Bronchial epithelial cell (primary cell): ENCODE measurements around the gene COPS4. TPM values are rescaled to one million over a fixed set of nuclear protein-coding genes. Genes with fewer than 3 reads are reported as not detected.
"Not testable (repeated sequence)": the region's sequence is repeated elsewhere in the genome, so short reads cannot be mapped to it uniquely, and the experiment has no call there.

Source experiments
- DNase-seq: peaks from one replicate; pipeline ENCODE4 v3.0.0-alpha.2; 2010; ENCODE audit warnings: low read depth
- FAIRE-seq: peaks from 2 replicates; lab custom pipeline; 2011; peaks lifted over from hg19 to GRCh38; lab: Jason Lieb, UNC
- H3K27me3 ChIP-seq: 2 replicates; pipeline ENCODE4 v1.5.1; 2011; ENCODE audit warnings: low read length; ENCODE audit not compliant: control insufficient read depth, insufficient read depth
- H3K36me3 ChIP-seq: 2 replicates; pipeline ENCODE4 v1.5.1; 2011; ENCODE audit warnings: low read length; ENCODE audit not compliant: control insufficient read depth, insufficient read depth
- H3K4me3 ChIP-seq: 2 replicates; pipeline ENCODE4 v1.5.1; 2011; ENCODE audit warnings: mild to moderate bottlenecking, low read depth, low read length, control low read depth
- CTCF ChIP-seq: IDR thresholded peaks from 2 replicates; pipeline ENCODE4 v1.5.1; 2011; ENCODE audit warnings: mild to moderate bottlenecking, moderate library complexity, low read length, control low read depth, inconsistent platforms; ENCODE audit not compliant: insufficient read depth, severe bottlenecking
- total RNA-seq: library from RNA; depleted of rRNA; stranded (reverse); fragments of >200 nt; gene quantifications from 2 replicates; pipeline ENCODE4 v1.2.1, GENCODE V29; 2014

Gene COPS4
- total RNA-seq, 1 donor from 2014 or later, result 41.6 TPM

- no peaks in the 10 kb centered on the region for H3K36me3 ChIP-seq
- H3K27me3 ChIP-seq, result no peaks in the 10 kb centered on the region
- FAIRE-seq, result no peak
- TF ChIP-seq CTCF, result no peak
- DNase-seq, result no peak
- no peak overlapping the region for H3K4me3 ChIP-seq
Observed at GRCh38 chr4:83002329-83002728, 32.7 kb upstream of the COPS4 start.

GRCh38 chr4:83003044-83003791, 31.8 kb upstream of the COPS4 start:
- not testable (repeated sequence) for H3K27me3 ChIP-seq, DNase-seq, H3K4me3 ChIP-seq, FAIRE-seq, H3K36me3 ChIP-seq

- Histone ChIP-seq H3K4me3 (peak overlapping the region; percentile 83), H3K27me3 (no peaks in the 10 kb centered on the region), H3K36me3 (no peaks in the 10 kb centered on the region)
- no peak for TF ChIP-seq CTCF
- no peak for FAIRE-seq
- DNase-seq, result peak; percentile 6
Observed at GRCh38 chr4:83009529-83009928, 25.5 kb upstream of the COPS4 start.

GRCh38 chr4:83010111-83010521, 24.9 kb upstream of the COPS4 start:
- DNase-seq, result peak; percentile 44
- TF ChIP-seq CTCF, result no peak
- FAIRE-seq, result no peak
- Histone ChIP-seq H3K27me3 (no peaks in the 10 kb centered on the region), H3K36me3 (no peaks in the 10 kb centered on the region), H3K4me3 (peak overlapping the region; percentile 83)

GRCh38 chr4:83010522-83011318, 24.3 kb upstream of the COPS4 start, which contains the start of gene LIN54:
LIN54 (minus strand) TSS chr4:83010823; CDS start chr4:82984844, 25,979 bp downstream.
- H3K27me3 ChIP-seq, result no peaks in the 10 kb centered on the region
- FAIRE-seq, result no peak
- peak; percentile 59 for DNase-seq
- no peaks in the 10 kb centered on the region for H3K36me3 ChIP-seq
- TF ChIP-seq CTCF, result no peak
- H3K4me3 ChIP-seq, result peak within 1 kb of the TSS; percentile 83

GRCh38 chr4:83011689-83012199, 23.2 kb upstream of the COPS4 start:
- Histone ChIP-seq H3K4me3 (peak overlapping the region; percentile 76), H3K27me3 (no peaks in the 10 kb centered on the region), H3K36me3 (no peaks in the 10 kb centered on the region)
- no peak for TF ChIP-seq CTCF
- FAIRE-seq (no peak), DNase-seq (peak; percentile 25)
